HG02870 (cell line): ENCODE data around the gene UBE2N.

Experiments used
- ATAC-seq: cut with Tn5 transposase; IDR thresholded peaks from one replicate; pipeline ENCODE4 v1.9.1; 2021; ENCODE audit warnings: mild to moderate bottlenecking, moderate library complexity; ENCODE audit not compliant: unreplicated experiment

Gene UBE2N

GRCh38 chr12:93441617-93442410 is at the start of gene UBE2N:
TSS of gene UBE2N (minus strand) at chr12:93441947. CDS start at chr12:93441884, 63 bp downstream.
- peak; percentile 79 for ATAC-seq

DNA sequence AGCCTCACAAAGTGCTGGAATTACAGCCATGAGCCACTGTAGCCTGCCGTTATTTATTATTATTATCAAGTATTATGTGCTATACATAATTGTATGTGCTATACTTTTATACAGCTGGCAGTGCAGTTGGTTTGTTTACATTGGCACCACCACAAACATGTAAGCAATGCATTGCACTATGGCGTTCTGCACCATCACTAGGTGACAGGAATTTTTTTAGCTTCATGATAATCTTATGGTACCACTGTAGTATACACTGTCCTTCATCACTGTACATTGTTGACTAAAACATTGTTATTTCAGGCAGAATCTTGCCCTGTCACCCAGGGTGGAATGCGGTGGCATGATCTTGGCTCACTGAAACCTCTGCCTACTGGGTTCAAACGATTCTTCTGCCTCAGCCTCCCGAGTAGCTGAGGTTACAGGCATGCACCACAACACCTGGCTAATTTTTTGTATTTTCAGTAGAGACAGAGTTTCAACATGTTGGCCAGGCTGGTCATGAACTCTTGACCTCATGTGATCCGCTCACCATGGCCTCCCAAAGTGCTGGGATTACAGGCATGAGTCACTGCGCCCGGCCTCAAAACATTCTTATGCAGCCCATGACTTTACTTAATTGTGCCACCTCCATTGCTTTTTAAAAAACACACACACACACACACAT is 42.7 kb upstream of the UBE2N start:
- ATAC-seq, result no peak

DNA sequence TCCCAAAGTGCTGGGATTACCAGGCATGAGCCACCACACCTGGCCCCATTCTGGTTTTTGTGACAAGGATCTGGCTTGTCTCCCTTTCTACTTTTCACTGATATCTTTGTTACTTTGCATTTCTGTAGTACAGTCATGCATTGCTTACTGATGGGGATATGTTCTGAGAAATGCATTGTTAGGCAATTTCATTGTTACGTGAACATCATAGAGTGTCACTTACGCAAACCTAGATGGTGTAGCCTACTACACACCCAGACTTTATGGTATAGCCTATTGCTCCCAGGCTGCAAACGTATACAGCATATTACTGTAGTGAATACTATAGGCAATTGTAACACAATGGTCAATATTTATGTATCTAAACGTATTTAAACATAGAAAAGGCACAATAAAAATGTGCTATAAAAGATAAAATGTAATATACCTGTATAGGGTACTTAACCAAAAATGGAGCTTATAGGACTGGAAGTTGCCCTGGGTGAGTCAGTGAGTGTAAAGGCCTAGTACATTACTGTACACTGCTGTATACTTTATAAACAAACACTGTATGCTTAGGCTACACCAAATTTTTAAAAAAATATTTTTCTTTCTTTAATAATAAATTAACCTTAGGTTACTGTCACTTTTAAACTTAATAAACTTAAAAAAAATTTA is 41.5 kb upstream of the UBE2N start:
- ATAC-seq, result no peak

- no peak for ATAC-seq
Observed at GRCh38 chr12:93482721-93483120, 41.0 kb upstream of the UBE2N start.

GRCh38 chr12:93476555-93476954 is 34.8 kb upstream of the UBE2N start:
- no peak for ATAC-seq

GRCh38 chr12:93469386-93469785 is 27.6 kb upstream of the UBE2N start:
- ATAC-seq, result no peak

DNA sequence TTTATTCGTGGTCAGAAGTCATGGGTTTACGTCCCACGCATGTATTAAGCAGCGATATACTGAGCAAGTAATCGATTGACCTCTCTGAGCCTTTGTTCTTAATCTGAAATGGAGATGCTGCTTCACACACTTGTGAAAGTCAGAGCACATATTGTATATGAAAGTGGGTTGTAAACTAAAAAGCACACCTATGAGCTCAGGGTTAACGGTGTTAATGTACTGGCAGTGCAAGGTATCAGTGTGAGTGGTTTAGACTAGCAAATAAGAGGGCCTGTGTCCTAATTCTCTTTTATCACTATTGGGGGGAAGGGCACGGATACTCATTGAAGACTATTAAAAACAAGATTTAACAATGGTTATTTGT is 26.2 kb upstream of the UBE2N start:
- peak; percentile 27 for ATAC-seq

DNA sequence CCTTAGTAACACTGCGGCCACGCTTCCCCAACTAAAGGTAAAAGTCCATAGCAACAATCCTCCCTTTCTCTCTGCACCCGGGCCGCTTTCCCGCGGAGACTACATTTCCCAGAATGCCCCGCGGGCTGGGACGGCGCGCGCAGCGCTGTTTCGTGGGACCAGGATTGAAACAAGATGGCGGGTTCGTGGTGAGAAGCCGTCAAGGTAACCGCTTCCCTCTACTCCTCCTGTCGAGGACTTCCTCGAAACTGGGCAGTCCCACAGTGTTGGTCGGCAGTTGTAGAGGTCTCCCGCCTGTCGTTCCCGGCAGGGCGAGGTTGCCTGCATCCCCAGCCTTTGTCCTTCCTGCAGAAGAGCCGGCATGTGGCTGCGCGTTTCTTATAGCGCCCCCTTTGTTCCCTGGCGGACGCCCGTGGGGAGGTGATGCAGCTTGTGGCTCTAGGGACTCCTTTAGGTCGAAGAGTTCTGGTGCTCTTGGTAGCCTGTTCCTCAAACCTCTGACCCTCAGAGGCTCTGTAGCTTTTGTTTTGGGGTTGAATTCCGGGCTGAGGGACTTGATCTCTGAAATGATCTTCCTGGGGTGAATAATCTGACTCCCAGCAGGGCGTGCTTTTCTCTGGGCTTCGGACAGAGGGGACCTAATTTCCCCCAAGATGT is 25.7 kb upstream of the UBE2N start, which contains the start of gene MRPL42:
Gene MRPL42 (plus strand): TSS at position 164 of the 657 bp plus-strand sequence. CDS start 1,772 bp downstream, outside the sequence.
- peak; percentile 81 for ATAC-seq

DNA sequence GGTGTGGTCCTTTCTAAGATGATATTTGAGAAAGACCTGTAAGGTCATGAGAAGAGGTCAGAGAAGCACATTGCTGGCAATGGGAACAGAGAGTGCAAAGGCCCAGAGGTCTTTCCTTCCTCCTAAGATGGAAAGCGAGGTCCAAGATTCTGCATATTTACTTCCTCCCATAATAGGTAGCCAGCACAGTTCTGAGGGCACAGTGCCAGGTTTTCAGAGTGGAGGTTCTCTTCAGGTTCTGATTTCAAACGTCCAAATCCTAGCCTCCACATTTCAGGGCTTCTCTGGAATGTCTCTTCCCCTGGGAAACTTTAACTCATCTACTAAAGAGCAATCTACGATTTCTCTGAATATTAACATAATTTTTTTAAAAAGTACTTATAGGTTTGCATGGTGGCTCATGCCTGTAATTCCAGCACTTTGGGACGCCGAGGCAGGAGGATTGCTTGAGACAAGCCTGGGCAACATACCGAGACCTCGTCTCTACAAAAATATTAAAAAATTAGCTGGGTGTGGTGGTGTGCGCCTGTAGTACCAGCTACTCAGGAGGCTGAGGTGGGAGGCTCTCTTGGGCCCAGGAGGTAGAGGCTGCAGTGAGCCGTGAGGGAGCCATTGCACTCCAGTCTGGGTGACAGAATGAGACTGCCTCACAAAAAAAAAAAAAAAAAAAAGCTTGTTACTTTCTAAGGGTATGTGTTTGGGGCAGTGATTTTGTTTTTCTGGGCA is 25.0 kb upstream of the UBE2N start:
- no peak for ATAC-seq

DNA sequence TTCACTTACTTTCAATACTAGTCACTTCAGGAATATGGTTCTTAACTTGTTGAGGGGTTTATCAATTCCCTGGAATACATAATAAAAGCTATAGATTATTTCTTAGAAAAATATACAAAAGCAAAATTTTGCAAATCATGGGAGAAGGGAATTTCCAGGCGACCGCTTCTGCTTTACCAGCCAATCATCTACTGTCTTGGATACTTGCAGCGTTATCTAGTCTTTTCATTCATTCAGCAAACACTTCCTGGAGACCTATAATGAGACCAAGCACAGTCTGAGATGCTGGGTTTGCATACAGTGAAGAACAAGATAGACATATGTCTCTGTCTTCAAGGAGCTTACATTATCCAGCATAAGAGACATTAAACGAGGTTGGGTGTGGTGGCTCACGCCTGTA is 24.1 kb upstream of the UBE2N start:
- no peak for ATAC-seq

DNA sequence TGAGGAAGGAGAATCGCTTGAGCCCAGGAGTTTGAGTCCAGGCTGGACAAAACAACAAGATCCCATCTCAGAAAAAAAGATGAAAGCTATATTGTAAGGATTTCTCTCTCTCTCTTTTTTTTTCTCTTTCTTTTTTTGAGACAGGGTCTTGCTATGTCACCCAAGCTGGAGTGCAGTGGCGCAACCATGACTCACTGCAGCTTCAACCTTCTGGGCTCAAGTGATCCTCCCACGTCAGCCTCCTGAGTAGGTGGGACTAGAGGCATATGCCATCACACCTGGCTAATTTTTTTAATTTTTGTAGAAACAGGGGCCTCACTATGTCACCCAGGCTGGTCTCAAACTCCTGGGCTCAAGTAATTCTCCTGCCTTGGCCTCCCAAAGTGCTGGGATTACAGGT is 19.8 kb upstream of the UBE2N start:
- ATAC-seq, result no peak

DNA sequence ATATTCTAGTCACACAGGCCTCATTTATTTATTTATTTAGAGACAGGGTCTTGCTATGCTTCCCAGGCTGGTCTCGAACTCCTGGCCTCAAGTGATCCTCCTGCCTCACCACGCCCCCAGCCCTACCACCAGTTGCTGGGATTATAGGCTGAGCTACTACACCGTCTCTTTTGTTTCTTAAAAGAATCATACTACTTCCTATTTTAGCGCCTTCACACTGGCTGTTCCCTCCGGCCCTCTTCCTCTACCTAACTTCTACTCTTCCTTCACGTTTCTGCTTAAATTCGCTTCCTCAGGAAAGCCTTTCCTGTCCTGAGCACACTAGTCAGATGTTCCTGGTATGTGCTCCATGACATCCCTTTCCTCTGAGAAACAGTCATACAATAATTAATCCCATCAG is 19.2 kb upstream of the UBE2N start:
- ATAC-seq, result no peak

DNA sequence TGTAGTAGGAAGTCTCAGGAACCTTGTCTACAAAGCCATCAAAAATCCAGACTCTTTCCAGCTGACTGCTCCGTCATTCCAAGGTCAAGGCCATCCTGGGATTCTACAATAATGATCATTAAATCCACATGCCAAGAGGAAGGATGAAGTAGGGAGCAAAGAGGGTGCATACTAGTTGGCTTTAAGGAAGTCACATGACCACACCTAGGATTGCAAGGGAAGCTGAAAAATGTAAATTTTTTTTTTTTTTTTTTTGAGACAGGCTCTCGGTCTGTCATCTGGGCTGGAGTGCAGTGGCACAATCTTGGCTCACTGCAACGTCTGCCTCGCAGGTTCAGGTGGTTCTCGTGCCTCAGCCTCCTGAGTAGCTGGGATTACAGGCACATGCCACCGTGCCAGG is 18.3 kb upstream of the UBE2N start:
- no peak for ATAC-seq

DNA sequence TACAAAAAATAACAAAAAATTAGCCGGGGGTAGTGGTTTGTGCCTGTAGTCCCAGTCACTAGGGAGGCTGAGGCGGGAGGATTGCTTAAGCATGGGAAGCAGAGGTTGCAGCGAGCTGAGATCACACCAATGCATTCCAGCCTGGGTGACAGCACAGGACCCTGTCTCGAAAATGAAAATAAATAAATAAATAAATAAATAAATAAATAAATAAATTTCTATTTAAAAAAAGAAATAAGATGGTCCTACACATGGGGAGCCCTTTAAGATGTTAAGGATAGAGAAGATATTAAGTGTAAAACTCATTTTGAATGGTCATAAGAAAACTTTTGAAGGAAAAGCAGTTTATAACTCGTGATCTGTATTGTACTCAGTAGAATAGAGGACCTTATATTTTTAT is 17.4 kb upstream of the UBE2N start:
- no peak for ATAC-seq

- no peak for ATAC-seq
Observed at GRCh38 chr12:93456077-93456476, 14.3 kb upstream of the UBE2N start.

GRCh38 chr12:93453633-93454032 is 11.9 kb upstream of the UBE2N start:
- no peak for ATAC-seq

DNA sequence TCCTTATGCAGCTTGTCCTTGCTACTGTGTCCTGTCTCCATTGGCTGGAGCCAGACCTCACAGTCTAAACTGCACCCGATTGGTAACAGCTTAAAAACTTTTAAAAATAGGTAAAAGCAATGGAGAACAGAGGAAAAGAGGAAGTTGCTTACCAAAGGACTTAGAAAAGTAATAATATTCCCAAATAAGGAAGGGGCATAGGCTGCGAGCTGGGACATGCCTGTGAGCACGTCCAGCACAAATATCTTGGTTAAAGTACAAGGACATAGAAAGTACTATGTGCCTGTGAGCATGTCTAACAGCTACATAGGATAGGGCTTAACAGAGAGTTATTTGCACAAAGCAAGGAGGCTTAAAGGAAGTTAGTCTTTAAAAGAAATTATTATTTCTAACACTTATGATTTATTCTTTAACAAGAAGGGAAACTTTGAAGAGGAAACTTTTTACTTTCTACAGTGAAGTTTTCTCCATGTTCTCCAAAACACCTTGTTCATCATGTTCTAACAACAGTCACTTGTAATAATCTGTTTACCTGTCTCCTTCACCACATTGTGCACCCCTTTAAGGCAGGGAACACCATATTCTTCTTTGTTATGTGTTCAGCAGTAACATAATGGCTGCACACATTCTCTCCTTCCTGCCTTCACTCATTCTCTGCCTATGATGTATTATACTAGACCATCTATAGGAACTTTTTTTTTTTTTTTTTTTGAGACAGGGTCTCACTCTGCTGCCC is 9.8 kb upstream of the UBE2N start:
- no peak for ATAC-seq

GRCh38 chr12:93449277-93449676 is 7.5 kb upstream of the UBE2N start:
- no peak for ATAC-seq

GRCh38 chr12:93448796-93449195 is 7.0 kb upstream of the UBE2N start:
- ATAC-seq, result no peak
